Neutrophil (primary cell): ENCODE data around the gene ZNHIT2.
A peak's percentile ranks its signal among the peaks of the same experiment; 100 is the strongest.

Source experiments
- H3K27ac ChIP-seq: fragments of 200-600 bp; sonication (generic); 2 replicates; pipeline ENCODE4 v1.5.1; 2016; ENCODE audit warnings: mild to moderate bottlenecking, moderate library complexity
- H3K27me3 ChIP-seq: fragments of 200-600 bp; sonication (generic); 2 replicates; pipeline ENCODE4 v1.6.0; 2016; ENCODE audit warnings: mild to moderate bottlenecking
- H3K36me3 ChIP-seq: fragments of 200-600 bp; sonication (generic); 2 replicates; pipeline ENCODE4 v1.5.1; 2017
- H3K4me1 ChIP-seq, 2 experiments: fragments of 200-600 bp in 1 of 2; sonication (generic) in 1 of 2; 1 replicate in 1 of 2; 2 replicates in 1 of 2; pipeline versions ENCODE4 v1.5.1 to v1.6.1; 2013 to 2016; ENCODE audit warnings: low read depth in 1 of 2, low read length in 1 of 2, mild to moderate bottlenecking in 1 of 2, moderate library complexity in 1 of 2; ENCODE audit not compliant: control insufficient read depth in 1 of 2, insufficient read depth in 1 of 2
- H3K4me3 ChIP-seq, 2 experiments: fragments of 200-600 bp in 1 of 2; sonication (generic) in 1 of 2; 1 replicate in 1 of 2; 2 replicates in 1 of 2; pipeline ENCODE4 v1.5.1; 2013 to 2016; ENCODE audit warnings: low read depth in 1 of 2, low read length in 1 of 2, mild to moderate bottlenecking in 1 of 2, moderate library complexity in 1 of 2
- H3K9me3 ChIP-seq: fragments of 200-600 bp; sonication (generic); 2 replicates; pipeline ENCODE4 v1.5.1; 2016
- TF ChIP-seq, protein P1 (sequence below): fragments of 200-600 bp; sonication (generic); IDR thresholded peaks from 2 replicates; pipeline ENCODE4 v1.5.1; 2016; ENCODE audit warnings: antibody characterized with exemption

The ZNHIT2 gene

GRCh38 chr11:65125197-65126056, 7.9 kb upstream of the ZNHIT2 start:
- H3K27ac ChIP-seq: no peak overlapping the region
- peaks cover 22 to 24% of the 10 kb centered on the region in 2 experiments for H3K4me1 ChIP-seq
- H3K27me3 ChIP-seq: no peaks in the 10 kb centered on the region
- no peak overlapping the region for H3K4me3 ChIP-seq
- TF ChIP-seq, protein P1, sequence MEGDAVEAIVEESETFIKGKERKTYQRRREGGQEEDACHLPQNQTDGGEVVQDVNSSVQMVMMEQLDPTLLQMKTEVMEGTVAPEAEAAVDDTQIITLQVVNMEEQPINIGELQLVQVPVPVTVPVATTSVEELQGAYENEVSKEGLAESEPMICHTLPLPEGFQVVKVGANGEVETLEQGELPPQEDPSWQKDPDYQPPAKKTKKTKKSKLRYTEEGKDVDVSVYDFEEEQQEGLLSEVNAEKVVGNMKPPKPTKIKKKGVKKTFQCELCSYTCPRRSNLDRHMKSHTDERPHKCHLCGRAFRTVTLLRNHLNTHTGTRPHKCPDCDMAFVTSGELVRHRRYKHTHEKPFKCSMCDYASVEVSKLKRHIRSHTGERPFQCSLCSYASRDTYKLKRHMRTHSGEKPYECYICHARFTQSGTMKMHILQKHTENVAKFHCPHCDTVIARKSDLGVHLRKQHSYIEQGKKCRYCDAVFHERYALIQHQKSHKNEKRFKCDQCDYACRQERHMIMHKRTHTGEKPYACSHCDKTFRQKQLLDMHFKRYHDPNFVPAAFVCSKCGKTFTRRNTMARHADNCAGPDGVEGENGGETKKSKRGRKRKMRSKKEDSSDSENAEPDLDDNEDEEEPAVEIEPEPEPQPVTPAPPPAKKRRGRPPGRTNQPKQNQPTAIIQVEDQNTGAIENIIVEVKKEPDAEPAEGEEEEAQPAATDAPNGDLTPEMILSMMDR: no peak
- H3K9me3 ChIP-seq: no peaks in the 10 kb centered on the region
- peaks cover 72% of the 10 kb centered on the region for H3K36me3 ChIP-seq

- TF ChIP-seq, protein P1: no peak
- Histone ChIP-seq H3K9me3 (no peaks in the 10 kb centered on the region), H3K27me3 (no peaks in the 10 kb centered on the region), H3K4me3 (no peak overlapping the region), H3K4me1 (peaks cover 24 to 25% of the 10 kb centered on the region in 2 experiments), H3K36me3 (peaks cover 72% of the 10 kb centered on the region), H3K27ac (no peak overlapping the region)
Measured at GRCh38 chr11:65124480-65125196, 7.1 kb upstream of the ZNHIT2 start.

DNA sequence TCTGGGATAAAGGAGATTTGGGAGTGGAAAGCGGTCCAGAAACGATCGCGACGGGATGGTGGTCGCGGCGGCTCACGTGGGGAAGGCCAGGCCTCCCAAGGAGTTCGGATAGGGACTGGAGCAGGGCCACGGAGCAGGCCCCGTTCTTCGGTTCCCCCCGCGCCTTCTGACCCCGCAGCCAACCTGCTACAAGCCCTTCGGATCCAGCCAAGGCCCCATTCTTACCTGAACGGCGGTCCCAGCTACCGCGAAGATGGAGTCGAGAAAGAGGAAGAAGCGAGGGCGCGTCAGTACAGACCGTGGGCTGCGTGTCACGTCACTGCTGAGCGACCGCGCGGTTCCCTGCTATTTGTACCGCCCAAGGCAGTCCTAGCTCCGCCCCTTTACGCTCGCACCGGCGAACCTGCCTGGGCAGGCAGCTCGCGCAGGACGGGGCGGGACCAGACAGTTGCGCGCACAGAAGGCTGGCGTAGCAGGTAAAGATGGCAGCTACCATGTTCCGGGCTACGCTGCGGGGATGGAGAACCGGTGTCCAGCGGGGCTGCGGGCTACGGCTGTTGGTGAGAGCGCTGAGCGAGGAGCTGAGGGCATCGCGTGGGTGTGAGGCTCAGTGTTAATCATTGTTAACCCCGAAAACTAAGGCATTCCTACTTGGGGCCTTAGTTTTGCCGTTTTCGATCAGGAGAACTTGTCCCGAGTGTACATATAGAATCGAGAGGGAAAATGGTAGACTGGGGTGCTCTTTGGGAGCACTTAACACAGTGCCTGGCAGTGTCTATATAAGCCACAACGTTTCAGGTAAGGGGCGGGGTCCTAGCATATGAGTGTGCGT, 4.6 kb upstream of the ZNHIT2 start, which contains the start of the genes FAU and MRPL49:
Gene FAU, minus strand, starts transcription at position 270 of the 832 bp plus-strand sequence. CDS start 321 bp downstream, outside the sequence.
Gene MRPL49, plus strand, starts transcription at position 457 of the 832 bp plus-strand sequence. Its CDS starts 26 bp downstream, at position 483.
- peaks cover 64% of the 10 kb centered on the region for H3K36me3 ChIP-seq
- H3K27me3 ChIP-seq: no peaks in the 10 kb centered on the region
- TF ChIP-seq, protein P1: no peak
- H3K4me3 ChIP-seq: peak within 1 kb of the TSS; percentile 79 to 91
- H3K4me1 ChIP-seq: peaks cover 35 to 37% of the 10 kb centered on the region in 2 experiments
- H3K27ac ChIP-seq: peak within 1 kb of the TSS; percentile 90
- H3K9me3 ChIP-seq: no peaks in the 10 kb centered on the region

- peaks cover 42 to 43% of the 10 kb centered on the region in 2 experiments for H3K4me1 ChIP-seq
- TF ChIP-seq, protein P1: no peak
- peak overlapping the region; percentile 90 for H3K27ac ChIP-seq
- H3K36me3 ChIP-seq: peaks cover 58% of the 10 kb centered on the region
- H3K27me3 ChIP-seq: no peaks in the 10 kb centered on the region
- peak overlapping the region; percentile 79 to 91 for H3K4me3 ChIP-seq
- no peaks in the 10 kb centered on the region for H3K9me3 ChIP-seq
Measured at GRCh38 chr11:65121447-65121864, 4.0 kb upstream of the ZNHIT2 start.

DNA sequence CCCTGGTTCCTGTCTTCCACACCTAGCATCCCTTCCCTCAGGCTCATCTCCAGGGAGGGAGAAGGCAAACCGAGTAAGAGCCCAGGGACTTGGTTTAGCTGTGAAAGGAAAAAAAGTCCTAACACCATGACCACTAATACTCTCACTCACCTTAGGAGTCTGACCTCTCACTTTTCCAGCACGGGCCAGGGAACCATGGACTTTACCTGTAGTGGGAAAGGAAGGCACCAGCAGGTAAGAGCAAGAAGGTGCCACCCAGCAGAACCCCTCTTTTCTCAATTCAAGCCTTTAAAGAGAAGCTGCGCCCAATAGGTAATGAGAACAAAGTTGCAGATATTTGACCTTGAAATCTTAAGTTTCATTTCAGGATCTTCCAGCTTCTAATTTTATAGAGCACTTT, 3.3 kb upstream of the ZNHIT2 start:
- Histone ChIP-seq H3K9me3 (no peaks in the 10 kb centered on the region), H3K36me3 (peaks cover 52% of the 10 kb centered on the region), H3K27ac (peak overlapping the region; percentile 90), H3K4me1 (peaks cover 44 to 46% of the 10 kb centered on the region in 2 experiments), H3K27me3 (no peaks in the 10 kb centered on the region), H3K4me3 (peak overlapping the region; percentile 79 to 91)
- TF ChIP-seq, protein P1: no peak
